HL-60 (cell line): ENCODE results near the gene STEAP1B.

Experiments used
- DNase-seq, 2 experiments: peaks; one replicate each; pipeline ENCODE4 v3.0.0-alpha.2; 2010 to 2020; ENCODE audit warnings: low read depth in 1 of 2, low spot score in 1 of 2
- H3K27ac ChIP-seq: fragments of 250-450 bp; sonication (Bioruptor Pico); replicated peaks from 2 replicates; pipeline ENCODE4 v1.5.1; 2020; ENCODE audit warnings: mild to moderate bottlenecking, moderate library complexity
- H3K27me3 ChIP-seq: fragments of 250-450 bp; sonication (Bioruptor Pico); 2 replicates; pipeline ENCODE4 v1.5.1; 2021; ENCODE audit warnings: mild to moderate bottlenecking, moderate library complexity; ENCODE audit not compliant: insufficient read depth, poor library complexity, severe bottlenecking
- H3K4me3 ChIP-seq: replicated peaks from 2 replicates; pipeline ENCODE4 v1.5.1; 2011; ENCODE audit warnings: mild to moderate bottlenecking, control low read depth, low read length; ENCODE audit not compliant: insufficient read depth
- GABPA ChIP-seq: IDR thresholded peaks from 2 replicates; pipeline ENCODE4 v1.6.1; 2012; ENCODE audit warnings: low read depth
- POLR2AphosphoS5 ChIP-seq: IDR thresholded peaks from 2 replicates; pipeline ENCODE4 v1.6.1; 2012; ENCODE audit warnings: low read depth
- SPI1 ChIP-seq: IDR thresholded peaks from 2 replicates; pipeline ENCODE4 v1.6.1; 2012; ENCODE audit warnings: low read depth, mild to moderate bottlenecking, borderline replicate concordance
- TF ChIP-seq, protein P1 (sequence below): IDR thresholded peaks from 2 replicates; pipeline ENCODE4 v1.6.1; 2012; ENCODE audit warnings: low read depth; ENCODE audit not compliant: insufficient replicate concordance
- TF ChIP-seq, protein P2 (sequence below): IDR thresholded peaks from one replicate; pipeline ENCODE4 v1.5.1; 2011; ENCODE audit warnings: low read length, control low read depth, inconsistent platforms; ENCODE audit not compliant: insufficient read depth

Gene STEAP1B

GRCh38 chr7:22420973-22421635, 78.9 kb downstream of the STEAP1B start:
- Histone ChIP-seq H3K27ac (no peak overlapping the region), H3K27me3 (no peaks in the 10 kb centered on the region), H3K4me3 (no peak overlapping the region)
- no peak for DNase-seq
- TF ChIP-seq, protein P1, sequence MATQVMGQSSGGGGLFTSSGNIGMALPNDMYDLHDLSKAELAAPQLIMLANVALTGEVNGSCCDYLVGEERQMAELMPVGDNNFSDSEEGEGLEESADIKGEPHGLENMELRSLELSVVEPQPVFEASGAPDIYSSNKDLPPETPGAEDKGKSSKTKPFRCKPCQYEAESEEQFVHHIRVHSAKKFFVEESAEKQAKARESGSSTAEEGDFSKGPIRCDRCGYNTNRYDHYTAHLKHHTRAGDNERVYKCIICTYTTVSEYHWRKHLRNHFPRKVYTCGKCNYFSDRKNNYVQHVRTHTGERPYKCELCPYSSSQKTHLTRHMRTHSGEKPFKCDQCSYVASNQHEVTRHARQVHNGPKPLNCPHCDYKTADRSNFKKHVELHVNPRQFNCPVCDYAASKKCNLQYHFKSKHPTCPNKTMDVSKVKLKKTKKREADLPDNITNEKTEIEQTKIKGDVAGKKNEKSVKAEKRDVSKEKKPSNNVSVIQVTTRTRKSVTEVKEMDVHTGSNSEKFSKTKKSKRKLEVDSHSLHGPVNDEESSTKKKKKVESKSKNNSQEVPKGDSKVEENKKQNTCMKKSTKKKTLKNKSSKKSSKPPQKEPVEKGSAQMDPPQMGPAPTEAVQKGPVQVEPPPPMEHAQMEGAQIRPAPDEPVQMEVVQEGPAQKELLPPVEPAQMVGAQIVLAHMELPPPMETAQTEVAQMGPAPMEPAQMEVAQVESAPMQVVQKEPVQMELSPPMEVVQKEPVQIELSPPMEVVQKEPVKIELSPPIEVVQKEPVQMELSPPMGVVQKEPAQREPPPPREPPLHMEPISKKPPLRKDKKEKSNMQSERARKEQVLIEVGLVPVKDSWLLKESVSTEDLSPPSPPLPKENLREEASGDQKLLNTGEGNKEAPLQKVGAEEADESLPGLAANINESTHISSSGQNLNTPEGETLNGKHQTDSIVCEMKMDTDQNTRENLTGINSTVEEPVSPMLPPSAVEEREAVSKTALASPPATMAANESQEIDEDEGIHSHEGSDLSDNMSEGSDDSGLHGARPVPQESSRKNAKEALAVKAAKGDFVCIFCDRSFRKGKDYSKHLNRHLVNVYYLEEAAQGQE = no peak
- no peak for TF ChIP-seq GABPA
- no peak for TF ChIP-seq POLR2AphosphoS5
- TF ChIP-seq, protein P2, sequence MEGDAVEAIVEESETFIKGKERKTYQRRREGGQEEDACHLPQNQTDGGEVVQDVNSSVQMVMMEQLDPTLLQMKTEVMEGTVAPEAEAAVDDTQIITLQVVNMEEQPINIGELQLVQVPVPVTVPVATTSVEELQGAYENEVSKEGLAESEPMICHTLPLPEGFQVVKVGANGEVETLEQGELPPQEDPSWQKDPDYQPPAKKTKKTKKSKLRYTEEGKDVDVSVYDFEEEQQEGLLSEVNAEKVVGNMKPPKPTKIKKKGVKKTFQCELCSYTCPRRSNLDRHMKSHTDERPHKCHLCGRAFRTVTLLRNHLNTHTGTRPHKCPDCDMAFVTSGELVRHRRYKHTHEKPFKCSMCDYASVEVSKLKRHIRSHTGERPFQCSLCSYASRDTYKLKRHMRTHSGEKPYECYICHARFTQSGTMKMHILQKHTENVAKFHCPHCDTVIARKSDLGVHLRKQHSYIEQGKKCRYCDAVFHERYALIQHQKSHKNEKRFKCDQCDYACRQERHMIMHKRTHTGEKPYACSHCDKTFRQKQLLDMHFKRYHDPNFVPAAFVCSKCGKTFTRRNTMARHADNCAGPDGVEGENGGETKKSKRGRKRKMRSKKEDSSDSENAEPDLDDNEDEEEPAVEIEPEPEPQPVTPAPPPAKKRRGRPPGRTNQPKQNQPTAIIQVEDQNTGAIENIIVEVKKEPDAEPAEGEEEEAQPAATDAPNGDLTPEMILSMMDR = no peak

DNA sequence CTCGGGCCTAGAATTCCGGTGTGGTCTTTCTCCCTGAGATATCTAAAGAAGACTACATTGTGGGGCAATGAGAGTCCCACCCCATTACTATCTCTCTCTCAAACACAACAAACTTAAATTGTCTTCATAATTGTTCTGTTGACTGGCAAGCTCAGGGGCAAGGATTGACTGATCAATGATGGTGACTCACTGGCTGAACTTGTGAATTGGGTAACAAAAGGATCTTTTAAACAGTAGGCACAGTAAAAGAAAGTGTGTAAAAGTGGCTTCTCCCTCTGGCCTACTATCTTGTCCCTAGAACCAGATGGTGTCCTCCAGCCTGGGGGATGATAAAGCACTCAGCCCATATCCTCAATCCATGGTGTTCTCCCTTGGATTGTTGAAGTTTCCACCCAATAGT, 80.0 kb downstream of the STEAP1B start:
- no peak for DNase-seq
- TF ChIP-seq SPI1 = no peak
- TF ChIP-seq, protein P1 = no peak
- no peak for TF ChIP-seq POLR2AphosphoS5
- TF ChIP-seq GABPA = no peak
- TF ChIP-seq, protein P2 = no peak
- Histone ChIP-seq H3K4me3 (no peak overlapping the region), H3K27me3 (no peaks in the 10 kb centered on the region), H3K27ac (no peak overlapping the region)

- DNase-seq = no peak
- TF ChIP-seq SPI1 (no peak), GABPA (no peak), POLR2AphosphoS5 (no peak)
- TF ChIP-seq, protein P2 = no peak
- TF ChIP-seq, protein P1 = no peak
- H3K4me3 ChIP-seq = no peak overlapping the region
- H3K27me3 ChIP-seq = no peaks in the 10 kb centered on the region
- no peak overlapping the region for H3K27ac ChIP-seq
Observed at GRCh38 chr7:22419488-22419887, 80.5 kb downstream of the STEAP1B start.
